Heart left ventricle (tissue), 16 donors: ENCODE results near the gene PCNX1. TPM values are rescaled to one million over a fixed set of nuclear protein-coding genes. Genes with fewer than 3 reads are reported as not detected.

Experiments
- ATAC-seq, 4 donors: fragments of 200-7000 bp; cut with Tn5 transposase; one replicate each; pipeline ENCODE4 v1.9.1; 2020 to 2022; ENCODE audit warnings: moderate library complexity in 4 of 4, mild to moderate bottlenecking in 3 of 4, moderate number of reproducible peaks in 1 of 4
- DNase-seq, 5 donors: peaks; one replicate each; pipeline ENCODE4 v3.0.0-alpha.2; 2020
- H3K27ac ChIP-seq, 12 donors: fragments of 200-600 bp; sonication (generic) in 4 of 12; one replicate each; pipeline versions ENCODE4 v1.5.0 to v1.8.0; 2016 to 2022; ENCODE audit warnings: mild to moderate bottlenecking in 2 of 12
- H3K27me3 ChIP-seq, 9 donors: fragments of 200-600 bp; sonication (generic) in 2 of 9; one replicate each; pipeline versions ENCODE4 v1.5.1 to v1.8.0; 2016 to 2022; ENCODE audit warnings: mild to moderate bottlenecking in 3 of 9
- H3K36me3 ChIP-seq, 9 donors: fragments of 200-600 bp; sonication (generic) in 2 of 9; one replicate each; pipeline versions ENCODE4 v1.5.0 to v1.8.0; 2018 to 2022; ENCODE audit warnings: mild to moderate bottlenecking in 2 of 9
- H3K4me1 ChIP-seq, 12 donors: fragments of 200-600 bp; sonication (generic) in 4 of 12; one replicate each; pipeline versions ENCODE4 v1.5.0 to v1.8.0; 2016 to 2022; ENCODE audit warnings: mild to moderate bottlenecking in 3 of 12
- H3K4me3 ChIP-seq, 12 donors: fragments of 200-600 bp; sonication (generic) in 4 of 12; one replicate each; pipeline versions ENCODE4 v1.5.0 to v1.8.0; 2017 to 2022; ENCODE audit warnings: mild to moderate bottlenecking in 9 of 12, moderate library complexity in 4 of 12
- H3K9me3 ChIP-seq, 12 donors: fragments of 200-600 bp; sonication (generic) in 4 of 12; one replicate each; pipeline versions ENCODE4 v1.5.0 to v1.8.0; 2016 to 2022; ENCODE audit warnings: mild to moderate bottlenecking in 1 of 12
- POLR2A ChIP-seq, 2 donors: fragments of 450-650 bp; IDR thresholded peaks; one replicate each; pipeline ENCODE4 v1.6.1; 2017; ENCODE audit warnings: antibody characterized with exemption in 2 of 2, mild to moderate bottlenecking in 2 of 2, moderate library complexity in 2 of 2
- WGBS, 4 donors: extraction: QIAGEN DNeasy Blood & Tissue Kit in 2 of 4; methylation state at CpG; one replicate each; pipeline versions ENCODE4 v1.1.5 to v1.1.7; 2013 to 2018; 5-methylcytosine and 5-hydroxymethylcytosine counted together
- intact Hi-C, 10 donors: fragments of 100-400 bp; cut with DNase I; formaldehyde crosslinking; loops; one replicate each; pipeline versions ENCODE4 v1.11.1 to v1.14.2; 2022
- polyA plus RNA-seq, 2 donors: library from polyadenylated mRNA; stranded (reverse); fragments of 200-250 nt; gene quantifications; one replicate each; pipeline ENCODE4 v1.2.3, GENCODE V29; 2013
- total RNA-seq, 9 donors: library from RNA; depleted of rRNA in 2 of 9; stranded (reverse); fragments of >200 nt in 2 of 9; fragmentation: NEBNext Ultra II Directional in 3 of 9; extraction: Animal tissue kit (Norgen Biotek cat#: 25700) in 3 of 9; gene quantifications; one replicate each; pipeline versions ENCODE4 v1.1.0 to v1.2.4, GENCODE V29; 2016 to 2023
- TF ChIP-seq, protein P1 (sequence below), 12 donors: fragments of 200-600 bp; sonication (generic) in 4 of 12; IDR thresholded peaks; one replicate each; pipeline versions ENCODE4 v1.5.0 to v1.8.0; 2018 to 2022; ENCODE audit warnings: antibody characterized with exemption in 12 of 12, mild to moderate bottlenecking in 5 of 12
- donor health status: ischemic (EF 13 %, LVEDD 7.1; RV severe dilation, severe dysfunction).
- donor health status: healthy with polysubstance abuse.
- donor health status: DM: no; HTN: yes; CAD: no.
- donor health status: DM: no; HTN: no; CAD: no.
- donor health status: ischemic (EF 25% LVEDD 6.9; RV normal size, moderate dysfunction).
- donor health status: ischemic (EF 25% LVEDD 5.7; RV mildly dilated, moderate dysfunction).
- donor health status: healthy.
- donor health status: DM: yes; HTN: yes; CAD: no.
- donor health status: ischemic (EF 35%, LVEDD 5.7; RV mildly dilated, moderate dysfunction).
- donor health status: nonischemic (EF 11% LVEDD 7.7; RV severe dilation, severe dysfunction).
- donor health status: DM: yes; HTN: yes; CAD: no.
- donor health status: PGD.
- donor health status: ischemic (EF 29% LVEDD 5.4; RV normal size, mild dysfunction).
- donor health status: nonischemic (EF 23%, LVEDD 6.1; RV moderate dilation, normal function).

Gene PCNX1
- total and polyA plus RNA-seq, 11 donors, result 6.1 to 64.7 (median 52.7) TPM

DNA sequence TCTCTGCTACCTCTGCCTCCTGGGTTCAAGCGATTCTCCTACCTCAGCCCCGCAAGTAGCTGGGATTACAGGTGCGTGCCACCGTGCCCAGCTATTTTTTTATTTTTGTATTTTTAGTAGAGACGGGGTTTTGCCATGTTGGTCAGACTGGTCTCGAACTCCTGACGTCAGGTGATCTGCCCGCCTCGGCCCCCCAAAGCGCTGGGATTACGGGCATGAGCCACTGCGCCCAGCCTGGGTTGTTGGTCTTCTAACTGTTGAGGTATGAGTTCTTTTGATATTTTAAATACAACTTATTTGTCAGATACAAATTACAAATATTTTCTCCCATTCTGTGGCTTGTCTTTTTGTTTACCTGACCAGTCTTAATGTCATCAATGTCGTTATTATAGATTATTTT, 95.9 kb downstream of the PCNX1 start:
- TF ChIP-seq, protein P1, sequence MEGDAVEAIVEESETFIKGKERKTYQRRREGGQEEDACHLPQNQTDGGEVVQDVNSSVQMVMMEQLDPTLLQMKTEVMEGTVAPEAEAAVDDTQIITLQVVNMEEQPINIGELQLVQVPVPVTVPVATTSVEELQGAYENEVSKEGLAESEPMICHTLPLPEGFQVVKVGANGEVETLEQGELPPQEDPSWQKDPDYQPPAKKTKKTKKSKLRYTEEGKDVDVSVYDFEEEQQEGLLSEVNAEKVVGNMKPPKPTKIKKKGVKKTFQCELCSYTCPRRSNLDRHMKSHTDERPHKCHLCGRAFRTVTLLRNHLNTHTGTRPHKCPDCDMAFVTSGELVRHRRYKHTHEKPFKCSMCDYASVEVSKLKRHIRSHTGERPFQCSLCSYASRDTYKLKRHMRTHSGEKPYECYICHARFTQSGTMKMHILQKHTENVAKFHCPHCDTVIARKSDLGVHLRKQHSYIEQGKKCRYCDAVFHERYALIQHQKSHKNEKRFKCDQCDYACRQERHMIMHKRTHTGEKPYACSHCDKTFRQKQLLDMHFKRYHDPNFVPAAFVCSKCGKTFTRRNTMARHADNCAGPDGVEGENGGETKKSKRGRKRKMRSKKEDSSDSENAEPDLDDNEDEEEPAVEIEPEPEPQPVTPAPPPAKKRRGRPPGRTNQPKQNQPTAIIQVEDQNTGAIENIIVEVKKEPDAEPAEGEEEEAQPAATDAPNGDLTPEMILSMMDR (IDR thresholded peaks at IDR 0.05), result no peak
- TF ChIP-seq POLR2A (IDR thresholded peaks at IDR 0.05), result no peak
- intact Hi-C loops, result no loop called here
- Histone ChIP-seq H3K4me1 (peaks cover 0 to 20% (median 0%) of the 10 kb centered on the region in 12 donors), H3K27me3 (no peaks in the 10 kb centered on the region), H3K36me3 (peaks cover 0 to 36% (median 10%) of the 10 kb centered on the region in 9 donors), H3K9me3 (no peaks in the 10 kb centered on the region), H3K4me3 (no peak overlapping the region), H3K27ac (no peak overlapping the region)
- ATAC-seq (no peak), DNase-seq (no peak)
- WGBS, 4 donors, result 96 to 98% (median 97%) methylated on average over 13 of the region's 13 CpGs

DNA sequence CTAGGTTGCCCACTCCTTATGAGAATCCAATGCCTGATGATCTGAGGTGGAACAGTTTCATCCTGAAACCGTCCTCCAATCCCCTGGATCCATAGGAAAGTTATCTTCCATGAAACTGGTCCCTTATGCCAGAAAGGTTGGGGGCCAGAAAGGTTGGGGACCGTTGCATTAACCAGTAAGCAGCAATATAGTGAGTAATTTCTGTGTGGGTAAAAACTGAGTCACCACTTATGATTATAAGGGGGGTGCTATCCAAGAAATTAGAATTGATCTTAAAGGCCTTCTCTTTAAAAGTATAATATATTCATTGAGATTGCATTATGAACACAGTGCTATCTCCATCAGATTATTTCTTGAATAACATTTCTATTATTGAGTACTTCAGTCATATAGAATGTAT, 97.2 kb downstream of the PCNX1 start:
- no peak for DNase-seq
- Histone ChIP-seq H3K36me3 (peaks cover 0 to 36% (median 8%) of the 10 kb centered on the region in 9 donors), H3K27ac (no peak overlapping the region), H3K27me3 (no peaks in the 10 kb centered on the region), H3K4me3 (no peak overlapping the region), H3K9me3 (no peaks in the 10 kb centered on the region), H3K4me1 (peaks cover 0 to 10% (median 0%) of the 10 kb centered on the region in 12 donors)
- intact Hi-C loops, result no loop called here
- WGBS, 4 donors, result 93 to 100% (median 98%) methylated on average over 2 of the region's 2 CpGs
- ATAC-seq, result no peak
- TF ChIP-seq, protein P1 (IDR thresholded peaks at IDR 0.05), result no peak
- TF ChIP-seq POLR2A (IDR thresholded peaks at IDR 0.05), result no peak

DNA sequence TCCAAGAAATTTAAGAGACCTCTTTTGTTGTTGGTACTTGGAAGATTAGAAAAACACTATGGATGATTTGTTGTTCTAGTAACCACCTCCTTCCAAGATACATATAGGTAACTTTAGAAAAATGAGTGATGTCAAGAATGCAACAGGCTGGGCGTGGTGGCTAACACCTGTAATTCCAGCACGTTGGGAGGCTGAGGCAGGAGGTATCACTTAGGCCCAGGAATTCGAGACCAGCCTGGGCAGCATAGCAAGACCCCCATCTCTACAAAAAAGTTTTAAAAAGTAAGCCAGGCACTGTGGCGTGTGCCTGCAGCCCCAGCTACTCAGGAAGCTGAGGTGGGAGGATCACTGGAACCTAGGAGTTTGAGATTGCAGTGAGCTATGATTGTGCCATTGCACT, 97.8 kb downstream of the PCNX1 start:
- intact Hi-C loops, result no loop called here
- WGBS, 4 donors, result 93 to 97% (median 96%) methylated on average over 4 of the region's 4 CpGs
- H3K4me1 ChIP-seq, result peaks cover 0 to 10% (median 0%) of the 10 kb centered on the region in 12 donors
- no peak overlapping the region for H3K27ac ChIP-seq
- TF ChIP-seq POLR2A (IDR thresholded peaks at IDR 0.05), result no peak
- TF ChIP-seq, protein P1 (IDR thresholded peaks at IDR 0.05), result no peak
- no peaks in the 10 kb centered on the region for H3K9me3 ChIP-seq
- no peaks in the 10 kb centered on the region for H3K27me3 ChIP-seq
- H3K36me3 ChIP-seq, result peaks cover 0 to 36% (median 8%) of the 10 kb centered on the region in 9 donors
- DNase-seq (no peak), ATAC-seq (no peak)
- no peak overlapping the region for H3K4me3 ChIP-seq

DNA sequence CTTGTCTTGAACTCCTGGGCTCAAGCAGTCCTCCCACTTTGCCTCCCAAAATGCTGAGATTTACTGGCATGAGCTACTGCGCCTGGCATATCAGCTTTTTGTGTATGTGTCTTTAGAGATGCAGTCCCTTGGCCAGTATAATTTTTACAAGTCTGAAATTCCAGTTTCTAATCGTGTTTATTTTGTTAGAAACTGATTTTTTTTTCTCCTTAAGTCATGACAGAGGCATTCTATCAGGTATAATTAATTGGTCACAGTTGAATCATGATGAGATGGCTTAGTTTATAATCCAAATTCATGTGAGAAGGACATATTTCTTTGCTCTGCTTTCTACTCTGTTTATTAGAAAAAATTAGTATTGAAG, 98.9 kb downstream of the PCNX1 start:
- no peak for TF ChIP-seq POLR2A (IDR thresholded peaks at IDR 0.05)
- TF ChIP-seq, protein P1 (IDR thresholded peaks at IDR 0.05), result no peak
- intact Hi-C loops, result no loop called here
- Histone ChIP-seq H3K4me1 (peaks cover 0 to 6% (median 0%) of the 10 kb centered on the region in 12 donors), H3K27ac (no peak overlapping the region), H3K27me3 (no peaks in the 10 kb centered on the region), H3K36me3 (peaks cover 0 to 42% (median 14%) of the 10 kb centered on the region in 9 donors), H3K4me3 (no peak overlapping the region), H3K9me3 (no peaks in the 10 kb centered on the region)
- DNase-seq (no peak), ATAC-seq (no peak)
- 75 to 94% (median 86%) methylated on average over 2 of the region's 2 CpGs for WGBS, 4 donors
